Neural cell (in vitro differentiated cells): ENCODE data around the gene ELAC1. TPM values are rescaled to one million over a fixed set of nuclear protein-coding genes. Genes with fewer than 3 reads are reported as not detected.

ENCODE experiments used
- H2AFZ ChIP-seq: fragments of 200-600, 300-800 bp; sonication (generic), shearing (Covaris generic); 2 replicates; pipeline ENCODE4 v1.6.0; 2014; ENCODE audit warnings: low read depth, mild to moderate bottlenecking, antibody characterized with exemption, low read length, moderate library complexity
- H3F3A ChIP-seq: fragments of 200-600 bp; shearing (Covaris generic); 2 replicates; pipeline ENCODE4 v1.6.1; 2016; ENCODE audit warnings: mild to moderate bottlenecking, moderate library complexity, mixed read lengths, antibody characterized with exemption, low read length; ENCODE audit not compliant: insufficient read depth, poor library complexity, severe bottlenecking
- H3K27ac ChIP-seq: fragments of 200-600, 300-800 bp; sonication (generic), shearing (Covaris generic); 2 replicates; pipeline ENCODE4 v1.5.1; 2014; ENCODE audit warnings: mild to moderate bottlenecking, low read length, moderate library complexity
- H3K27me3 ChIP-seq: fragments of 300-800, 200-600 bp; sonication (generic), shearing (Covaris generic); 2 replicates; pipeline ENCODE4 v1.6.0; 2014; ENCODE audit warnings: mild to moderate bottlenecking, low read depth, low read length, moderate library complexity; ENCODE audit not compliant: insufficient read depth
- H3K36me3 ChIP-seq: fragments of 300-800, 200-600 bp; sonication (generic), shearing (Covaris generic); 2 replicates; pipeline ENCODE4 v1.5.1; 2014; ENCODE audit warnings: mild to moderate bottlenecking, antibody characterized with exemption, low read length, moderate library complexity; ENCODE audit not compliant: insufficient read depth
- H3K4me2 ChIP-seq: fragments of 300-800, 200-600 bp; sonication (generic), shearing (Covaris generic); 2 replicates; pipeline ENCODE4 v1.6.0; 2014; ENCODE audit warnings: mild to moderate bottlenecking, low read length
- H3K4me3 ChIP-seq: fragments of 300-800, 200-600 bp; sonication (generic), shearing (Covaris generic); 2 replicates; pipeline ENCODE4 v1.5.1; 2014; ENCODE audit warnings: mild to moderate bottlenecking, low read length, moderate library complexity
- H3K79me2 ChIP-seq: fragments of 200-600 bp; shearing (Covaris generic); replicated peaks from 2 replicates; pipeline ENCODE4 v1.6.0; 2014; ENCODE audit warnings: mild to moderate bottlenecking, low read length, moderate library complexity; ENCODE audit not compliant: insufficient read depth
- H3K9ac ChIP-seq: fragments of 300-800, 200-600 bp; sonication (generic), shearing (Covaris generic); 2 replicates; pipeline ENCODE4 v1.6.1; 2016; ENCODE audit warnings: mild to moderate bottlenecking, low read length, mixed read lengths
- H3K9me2 ChIP-seq: fragments of 200-600 bp; shearing (Covaris generic); 2 replicates; pipeline ENCODE4 v1.6.1; 2016; ENCODE audit warnings: mild to moderate bottlenecking, low read length, mixed read lengths; ENCODE audit not compliant: insufficient read depth
- H3K9me3 ChIP-seq: fragments of 200-600, 300-800 bp; sonication (generic), shearing (Covaris generic); 2 replicates; pipeline ENCODE4 v1.6.1; 2016; ENCODE audit warnings: mild to moderate bottlenecking, mixed run types, low read length, moderate library complexity, mixed read lengths
- H4K20me1 ChIP-seq: fragments of 200-600 bp; shearing (Covaris generic); 2 replicates; pipeline ENCODE4 v1.6.1; 2016; ENCODE audit warnings: mild to moderate bottlenecking, mixed run types; ENCODE audit not compliant: insufficient read depth
- EP300 ChIP-seq: fragments of 450-650 bp; conservative IDR thresholded peaks from 2 replicates; pipeline ENCODE4 v1.6.1; 2014; ENCODE audit warnings: antibody characterized with exemption, mild to moderate bottlenecking, moderate library complexity; ENCODE audit not compliant: poor library complexity, severe bottlenecking
- EZH2 ChIP-seq: fragments of 200-600, 300-800 bp; shearing (Covaris generic), sonication (generic); IDR thresholded peaks from 2 replicates; pipeline ENCODE4 v1.6.1; 2014; ENCODE audit warnings: antibody characterized with exemption, low read length, borderline replicate concordance, mild to moderate bottlenecking; ENCODE audit not compliant: insufficient read depth, poor library complexity, severe bottlenecking
- MXI1 ChIP-seq: fragments of 450-650 bp; conservative IDR thresholded peaks from 2 replicates; pipeline ENCODE4 v1.6.1; 2014; ENCODE audit warnings: antibody characterized with exemption, mild to moderate bottlenecking; ENCODE audit not compliant: poor library complexity, severe bottlenecking
- POLR2AphosphoS5 ChIP-seq: IDR thresholded peaks from 2 replicates; pipeline ENCODE4 v1.6.1; 2012
- RAD21 ChIP-seq: fragments of 450-650 bp; conservative IDR thresholded peaks from 2 replicates; pipeline ENCODE4 v1.6.1; 2014; ENCODE audit warnings: antibody characterized with exemption, mild to moderate bottlenecking, moderate library complexity
- SMC3 ChIP-seq: fragments of 450-650 bp; conservative IDR thresholded peaks from 2 replicates; pipeline ENCODE4 v1.6.1; 2014; ENCODE audit warnings: antibody characterized with exemption, mild to moderate bottlenecking, moderate library complexity; ENCODE audit not compliant: poor library complexity
- TAF1 ChIP-seq: IDR thresholded peaks from 2 replicates; pipeline ENCODE4 v1.6.1; 2012; ENCODE audit warnings: low read depth
- polyA plus RNA-seq: library from polyadenylated mRNA; depleted of rRNA; stranded (reverse); fragments of >200 nt; gene quantifications from 2 replicates; pipeline ENCODE4 v1.2.3, GENCODE V29; 2014
- TF ChIP-seq, protein P1 (sequence below): IDR thresholded peaks from 2 replicates; pipeline ENCODE4 v1.6.1; 2012; ENCODE audit warnings: borderline replicate concordance
- TF ChIP-seq, protein P2 (sequence below): fragments of 450-650 bp; IDR thresholded peaks from 2 replicates; pipeline ENCODE4 v1.5.1; 2014; ENCODE audit warnings: antibody characterized with exemption, mild to moderate bottlenecking, moderate library complexity; ENCODE audit not compliant: poor library complexity, severe bottlenecking

Gene ELAC1
- polyA plus RNA-seq, 1 donor from 2014 or later: 20.6 TPM

DNA sequence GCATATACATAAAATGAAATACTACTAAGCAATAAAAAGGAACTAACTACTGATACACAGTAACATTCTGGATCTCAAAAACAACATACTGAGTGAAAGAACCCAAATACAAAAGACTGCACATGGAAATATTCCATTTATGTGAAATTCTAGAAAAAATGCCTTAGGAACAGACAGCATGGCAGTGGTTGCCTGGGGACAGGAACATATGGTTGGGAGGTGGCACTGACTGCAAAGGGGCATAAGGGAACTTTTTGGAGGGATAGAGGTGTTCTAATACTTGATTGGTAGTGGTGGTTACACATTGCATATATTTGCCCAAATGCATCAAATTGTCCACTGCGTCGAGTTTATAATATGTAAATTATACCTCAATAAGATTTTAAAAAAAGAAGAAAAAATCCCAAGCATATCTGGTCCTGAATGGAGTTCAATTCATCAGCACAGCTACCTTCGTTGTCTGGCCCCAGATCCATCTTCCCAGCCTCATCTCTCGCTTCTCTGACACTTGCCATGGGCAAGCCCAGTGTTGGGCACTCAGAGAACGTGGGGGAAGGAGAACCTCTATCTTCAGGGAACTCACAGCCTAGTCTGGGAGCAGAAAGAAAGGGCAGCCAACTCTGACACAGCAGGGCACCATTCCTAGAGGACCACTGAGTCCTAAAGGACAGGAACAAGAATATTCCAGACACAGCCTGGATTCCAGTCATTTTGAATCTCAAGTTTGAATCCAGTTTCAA, 53.6 kb downstream of the ELAC1 start:
- Histone ChIP-seq H3K9ac (no peak overlapping the region), H3K27me3 (no peaks in the 10 kb centered on the region), H4K20me1 (no peaks in the 10 kb centered on the region), H3F3A (no peaks in the 10 kb centered on the region), H2AFZ (no peak overlapping the region), H3K9me2 (no peaks in the 10 kb centered on the region), H3K79me2 (no peaks in the 10 kb centered on the region), H3K4me3 (no peak overlapping the region), H3K27ac (no peak overlapping the region), H3K9me3 (peaks cover 4% of the 10 kb centered on the region), H3K4me2 (no peak overlapping the region), H3K36me3 (peaks cover 12% of the 10 kb centered on the region)
- TF ChIP-seq, protein P1, sequence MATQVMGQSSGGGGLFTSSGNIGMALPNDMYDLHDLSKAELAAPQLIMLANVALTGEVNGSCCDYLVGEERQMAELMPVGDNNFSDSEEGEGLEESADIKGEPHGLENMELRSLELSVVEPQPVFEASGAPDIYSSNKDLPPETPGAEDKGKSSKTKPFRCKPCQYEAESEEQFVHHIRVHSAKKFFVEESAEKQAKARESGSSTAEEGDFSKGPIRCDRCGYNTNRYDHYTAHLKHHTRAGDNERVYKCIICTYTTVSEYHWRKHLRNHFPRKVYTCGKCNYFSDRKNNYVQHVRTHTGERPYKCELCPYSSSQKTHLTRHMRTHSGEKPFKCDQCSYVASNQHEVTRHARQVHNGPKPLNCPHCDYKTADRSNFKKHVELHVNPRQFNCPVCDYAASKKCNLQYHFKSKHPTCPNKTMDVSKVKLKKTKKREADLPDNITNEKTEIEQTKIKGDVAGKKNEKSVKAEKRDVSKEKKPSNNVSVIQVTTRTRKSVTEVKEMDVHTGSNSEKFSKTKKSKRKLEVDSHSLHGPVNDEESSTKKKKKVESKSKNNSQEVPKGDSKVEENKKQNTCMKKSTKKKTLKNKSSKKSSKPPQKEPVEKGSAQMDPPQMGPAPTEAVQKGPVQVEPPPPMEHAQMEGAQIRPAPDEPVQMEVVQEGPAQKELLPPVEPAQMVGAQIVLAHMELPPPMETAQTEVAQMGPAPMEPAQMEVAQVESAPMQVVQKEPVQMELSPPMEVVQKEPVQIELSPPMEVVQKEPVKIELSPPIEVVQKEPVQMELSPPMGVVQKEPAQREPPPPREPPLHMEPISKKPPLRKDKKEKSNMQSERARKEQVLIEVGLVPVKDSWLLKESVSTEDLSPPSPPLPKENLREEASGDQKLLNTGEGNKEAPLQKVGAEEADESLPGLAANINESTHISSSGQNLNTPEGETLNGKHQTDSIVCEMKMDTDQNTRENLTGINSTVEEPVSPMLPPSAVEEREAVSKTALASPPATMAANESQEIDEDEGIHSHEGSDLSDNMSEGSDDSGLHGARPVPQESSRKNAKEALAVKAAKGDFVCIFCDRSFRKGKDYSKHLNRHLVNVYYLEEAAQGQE: no peak
- TF ChIP-seq TAF1 (no peak), RAD21 (no peak), POLR2AphosphoS5 (no peak), MXI1 (no peak)
- TF ChIP-seq, protein P2, sequence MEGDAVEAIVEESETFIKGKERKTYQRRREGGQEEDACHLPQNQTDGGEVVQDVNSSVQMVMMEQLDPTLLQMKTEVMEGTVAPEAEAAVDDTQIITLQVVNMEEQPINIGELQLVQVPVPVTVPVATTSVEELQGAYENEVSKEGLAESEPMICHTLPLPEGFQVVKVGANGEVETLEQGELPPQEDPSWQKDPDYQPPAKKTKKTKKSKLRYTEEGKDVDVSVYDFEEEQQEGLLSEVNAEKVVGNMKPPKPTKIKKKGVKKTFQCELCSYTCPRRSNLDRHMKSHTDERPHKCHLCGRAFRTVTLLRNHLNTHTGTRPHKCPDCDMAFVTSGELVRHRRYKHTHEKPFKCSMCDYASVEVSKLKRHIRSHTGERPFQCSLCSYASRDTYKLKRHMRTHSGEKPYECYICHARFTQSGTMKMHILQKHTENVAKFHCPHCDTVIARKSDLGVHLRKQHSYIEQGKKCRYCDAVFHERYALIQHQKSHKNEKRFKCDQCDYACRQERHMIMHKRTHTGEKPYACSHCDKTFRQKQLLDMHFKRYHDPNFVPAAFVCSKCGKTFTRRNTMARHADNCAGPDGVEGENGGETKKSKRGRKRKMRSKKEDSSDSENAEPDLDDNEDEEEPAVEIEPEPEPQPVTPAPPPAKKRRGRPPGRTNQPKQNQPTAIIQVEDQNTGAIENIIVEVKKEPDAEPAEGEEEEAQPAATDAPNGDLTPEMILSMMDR: no peak

DNA sequence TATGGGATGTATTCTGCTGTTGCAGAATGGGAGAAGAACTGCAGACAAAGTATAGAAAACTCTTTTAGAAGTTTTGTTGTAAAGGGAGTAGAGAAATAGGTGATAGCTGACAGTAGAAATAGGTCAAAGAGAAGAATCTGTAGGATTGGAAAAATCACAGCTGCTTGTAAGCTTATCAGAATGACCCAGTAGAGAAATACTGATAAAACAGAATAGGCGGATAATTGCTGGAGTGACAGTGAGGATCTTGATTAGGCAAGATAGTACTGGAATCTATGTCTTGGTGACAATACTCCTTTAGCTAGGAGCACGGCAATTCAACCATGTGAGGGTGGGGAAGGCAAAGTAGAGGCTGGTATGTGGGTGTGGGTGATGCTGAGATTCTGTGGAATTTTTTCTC, 57.7 kb downstream of the ELAC1 start:
- Histone ChIP-seq H3K9me2 (no peaks in the 10 kb centered on the region), H4K20me1 (no peaks in the 10 kb centered on the region), H3K9me3 (peaks cover 4% of the 10 kb centered on the region), H3K79me2 (peaks cover 11% of the 10 kb centered on the region), H3K4me3 (no peak overlapping the region), H3F3A (no peaks in the 10 kb centered on the region), H2AFZ (no peak overlapping the region), H3K27ac (no peak overlapping the region), H3K9ac (no peak overlapping the region), H3K27me3 (no peaks in the 10 kb centered on the region), H3K4me2 (no peak overlapping the region), H3K36me3 (peaks cover 19% of the 10 kb centered on the region)
- TF ChIP-seq EZH2 (no peak), SMC3 (no peak), MXI1 (no peak), RAD21 (no peak), EP300 (no peak), POLR2AphosphoS5 (no peak), TAF1 (no peak)
- TF ChIP-seq, protein P2: no peak
- TF ChIP-seq, protein P1: no peak
